A172 (cell line): Measurements from ENCODE around the gene ANKS1B. TPM values are rescaled to one million over a fixed set of nuclear protein-coding genes. Genes with fewer than 3 reads are reported as not detected.
A peak's percentile ranks its signal among the peaks of the same experiment; 100 is the strongest.
"Not testable (repeated sequence)": the region's sequence is repeated elsewhere in the genome, so short reads cannot be mapped to it uniquely, and the experiment has no call there.

Experiments used
- DNase-seq: peaks from one replicate; pipeline ENCODE4 v3.0.0-alpha.2; 2015; ENCODE audit warnings: low spot score
- total RNA-seq: library from RNA; depleted of rRNA; stranded (reverse); fragments of >200 nt; shearing (Covaris generic); gene quantifications from 2 replicates; pipeline ENCODE4 v1.2.3, GENCODE V29; 2014

The ANKS1B gene
- total RNA-seq, 1 experiment from 2014 or later = 0.24 TPM

GRCh38 chr12:99598785-99599184, 386.0 kb downstream of the ANKS1B start:
- no peak for DNase-seq

- no peak for DNase-seq
Measured at GRCh38 chr12:99596762-99597161, 388.0 kb downstream of the ANKS1B start.

- DNase-seq = not testable (repeated sequence)
Measured at GRCh38 chr12:99577125-99577524, 407.6 kb downstream of the ANKS1B start.

DNA sequence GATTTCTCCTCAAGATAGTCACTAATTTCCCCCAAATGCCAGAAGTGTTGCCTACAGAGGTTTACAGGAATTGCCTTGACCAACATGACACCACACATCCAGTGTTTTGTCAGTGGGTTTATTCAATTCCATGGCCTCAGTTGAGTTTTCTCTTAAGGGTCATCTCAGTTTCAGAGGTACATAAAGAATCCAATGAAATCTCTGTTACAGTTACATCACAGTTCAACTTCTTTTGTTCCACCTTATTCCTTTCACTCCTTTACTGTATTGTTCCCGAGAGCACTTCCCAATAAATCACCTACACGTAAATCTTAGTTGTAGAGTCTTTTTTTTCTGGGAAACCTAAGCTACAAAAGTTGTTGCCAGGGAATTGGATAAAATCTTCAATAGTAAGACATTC, 410.8 kb downstream of the ANKS1B start:
- DNase-seq = no peak

DNA sequence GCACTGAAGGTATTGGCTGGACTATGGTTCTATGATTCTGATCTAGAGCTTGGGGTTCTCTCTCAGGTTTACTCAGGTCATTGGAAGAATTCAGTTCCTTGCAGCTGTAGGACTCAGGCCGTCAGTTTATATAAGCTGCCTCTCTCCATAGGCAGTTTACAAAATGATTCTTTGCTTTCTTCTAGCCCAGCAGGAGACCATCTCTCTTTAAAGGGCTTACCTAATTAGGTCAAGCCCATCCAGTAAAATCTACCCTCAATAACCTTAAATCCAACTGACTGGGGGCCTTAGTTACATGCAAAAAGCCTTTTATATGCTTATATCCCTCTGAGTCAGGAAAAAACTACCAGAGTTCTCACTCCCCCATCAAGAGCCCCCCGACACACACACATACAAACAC, 417.7 kb downstream of the ANKS1B start:
- DNase-seq = no peak

- DNase-seq = no peak
Measured at GRCh38 chr12:99558109-99558508, 426.6 kb downstream of the ANKS1B start.

- DNase-seq = no peak
Measured at GRCh38 chr12:99553461-99553860, 431.3 kb downstream of the ANKS1B start.

- no peak for DNase-seq
Measured at GRCh38 chr12:99552022-99552421, 432.7 kb downstream of the ANKS1B start.

- no peak for DNase-seq
Measured at GRCh38 chr12:99549651-99550050, 435.1 kb downstream of the ANKS1B start.

GRCh38 chr12:99549196-99549595, 435.5 kb downstream of the ANKS1B start:
- DNase-seq = no peak

GRCh38 chr12:99544457-99544856, 440.3 kb downstream of the ANKS1B start:
- no peak for DNase-seq

- peak; percentile 65 for DNase-seq
Measured at GRCh38 chr12:99529966-99530365, 454.8 kb downstream of the ANKS1B start.

DNA sequence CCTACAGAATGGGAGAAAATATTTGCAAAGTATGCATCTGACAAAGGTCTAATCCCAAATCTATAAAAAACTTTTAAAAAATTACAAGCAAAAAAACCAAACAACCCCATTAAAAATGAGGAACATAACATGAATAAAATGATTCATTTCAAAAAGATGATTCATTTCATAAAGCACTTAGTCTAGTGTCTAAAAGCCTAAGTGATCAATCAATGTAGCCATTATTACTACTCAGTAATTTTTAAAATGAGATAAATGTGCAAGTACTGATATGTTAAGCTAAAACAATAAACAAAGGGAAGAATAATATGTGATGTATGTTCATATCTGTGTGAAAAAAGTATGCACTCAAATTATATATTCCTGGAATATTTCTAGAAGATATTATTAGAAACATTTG, 456.3 kb downstream of the ANKS1B start:
- DNase-seq = no peak

- no peak for DNase-seq
Measured at GRCh38 chr12:99523853-99524252, 460.9 kb downstream of the ANKS1B start.

DNA sequence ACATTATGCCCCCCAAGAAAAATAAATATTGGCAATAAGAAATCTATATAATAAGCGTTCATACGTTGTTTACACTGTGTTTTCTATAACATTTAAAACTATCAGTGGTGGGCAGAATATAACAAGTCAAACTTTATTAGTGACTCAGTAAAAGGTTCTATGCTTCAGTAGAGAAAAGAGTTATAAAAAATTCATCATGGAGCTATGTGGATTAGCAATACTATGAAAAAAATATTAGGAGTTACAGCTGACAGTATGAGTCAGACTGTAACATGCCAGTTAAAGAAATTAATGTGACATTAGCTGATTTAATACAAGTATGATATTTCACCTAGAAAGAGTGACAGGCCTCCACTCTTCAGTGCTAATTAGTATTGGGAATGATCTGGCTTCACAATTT, 462.3 kb downstream of the ANKS1B start:
- no peak for DNase-seq

DNA sequence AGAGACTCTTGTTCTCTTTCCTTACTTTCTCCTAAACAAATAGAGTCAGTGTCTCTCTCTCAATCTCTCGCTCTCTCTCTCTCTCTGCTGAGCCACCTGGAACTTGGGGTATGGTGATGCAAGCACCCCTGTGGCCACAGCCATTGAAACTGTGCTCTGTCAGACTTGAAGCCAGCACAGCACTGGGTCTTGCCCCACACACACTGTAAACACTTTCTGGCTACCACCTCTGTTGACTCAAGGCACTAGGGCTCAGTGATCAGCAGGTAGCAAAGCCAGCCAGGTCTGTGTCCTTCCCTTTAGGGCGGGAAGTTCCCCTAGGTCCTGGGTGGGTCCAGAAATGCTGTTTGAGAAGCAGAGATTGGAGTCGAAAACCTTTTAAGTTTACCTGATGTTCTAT, 463.1 kb downstream of the ANKS1B start:
- no peak for DNase-seq

- no peak for DNase-seq
Measured at GRCh38 chr12:99513066-99513465, 471.7 kb downstream of the ANKS1B start.

DNA sequence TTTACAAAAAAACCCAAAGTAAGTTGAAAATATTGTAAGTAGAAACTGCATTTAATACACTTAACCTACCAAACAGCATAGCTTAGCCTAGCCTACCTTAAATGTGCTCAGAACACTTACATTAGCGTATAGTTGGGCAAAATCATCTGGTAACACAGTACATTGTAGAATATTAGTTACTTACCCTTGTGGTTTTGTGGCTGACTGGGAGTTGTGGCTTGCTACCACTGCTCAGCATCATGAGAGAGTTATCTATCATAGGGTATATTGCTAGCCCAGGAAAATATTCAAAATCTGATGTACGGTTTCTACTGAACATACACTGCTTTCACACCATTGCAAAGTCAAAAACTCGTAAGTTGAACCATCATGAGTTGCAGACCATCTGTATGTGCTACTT, 478.9 kb downstream of the ANKS1B start:
- no peak for DNase-seq

- peak; percentile 35 for DNase-seq
Measured at GRCh38 chr12:99498756-99499155, 486.0 kb downstream of the ANKS1B start.

- no peak for DNase-seq
Measured at GRCh38 chr12:99495799-99496198, 488.9 kb downstream of the ANKS1B start.

DNA sequence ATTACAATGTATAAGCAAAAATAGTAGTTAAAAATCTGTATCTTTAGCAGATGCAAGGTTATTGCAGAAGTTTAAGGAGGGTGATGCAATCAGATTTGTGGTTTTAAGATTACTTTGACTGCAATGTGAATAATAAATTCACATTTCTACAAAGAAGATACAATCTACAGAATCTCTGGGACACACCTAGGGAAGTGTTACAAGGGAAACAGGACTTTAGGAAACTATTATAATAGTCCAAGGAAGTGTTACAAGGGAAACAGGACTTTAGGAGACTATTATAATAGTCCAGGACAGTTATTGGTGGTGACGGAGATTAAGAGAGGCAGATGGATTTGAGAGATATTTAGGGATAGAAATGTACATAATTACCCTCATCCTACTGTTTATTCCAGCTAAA, 491.5 kb downstream of the ANKS1B start:
- no peak for DNase-seq

GRCh38 chr12:99486277-99486676, 498.5 kb downstream of the ANKS1B start:
- no peak for DNase-seq

- no peak for DNase-seq
Measured at GRCh38 chr12:99479149-99479548, 505.6 kb downstream of the ANKS1B start.

DNA sequence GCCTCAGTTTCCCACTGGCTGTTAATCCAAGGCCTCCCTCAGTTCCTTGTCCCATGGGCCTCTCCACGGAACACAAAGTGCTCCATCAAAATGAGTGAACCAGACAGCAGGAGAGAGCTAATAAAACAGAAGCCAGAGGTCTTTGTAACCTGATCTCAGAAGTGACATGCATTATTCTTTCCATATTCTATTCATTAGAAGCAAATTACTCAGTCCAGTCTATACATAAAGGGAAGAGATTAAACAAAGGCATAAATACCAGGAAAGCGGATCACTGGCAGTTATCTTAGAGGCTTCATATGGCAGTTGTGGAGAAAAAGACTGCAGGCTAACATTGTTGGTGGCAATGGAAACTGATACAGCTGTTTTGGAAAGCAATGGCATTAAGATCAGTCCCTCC, 507.8 kb downstream of the ANKS1B start:
- no peak for DNase-seq
